HepG2 (cell line): Measurements from ENCODE around the gene DNM3. TPM values are rescaled to one million over a fixed set of nuclear protein-coding genes. Genes with fewer than 3 reads are reported as not detected.

ENCODE experiments used
- BRD4 ChIP-seq: sonication (generic); formaldehyde crosslinking; IDR thresholded peaks from 2 replicates; pipeline ENCODE4 v1.4.0; 2020; ENCODE audit warnings: missing genetic modification reagents
- CBX1 ChIP-seq: IDR thresholded peaks from one replicate; pipeline ENCODE4 v1.6.1; 2016; ENCODE audit warnings: antibody characterized with exemption, low read depth
- CBX2 ChIP-seq, 2 experiments: fragments of 200-600 bp in 1 of 2; sonication (generic); formaldehyde crosslinking in 1 of 2; IDR thresholded peaks; 2 replicates each; pipeline versions ENCODE4 v1.7.0 to v1.8.1; 2018 to 2022; ENCODE audit warnings: low read depth in 2 of 2, low read length in 1 of 2, mild to moderate bottlenecking in 1 of 2, missing genetic modification reagents in 1 of 2
- CCDC6 ChIP-seq: sonication (generic); formaldehyde crosslinking; IDR thresholded peaks from 2 replicates; pipeline ENCODE4 v1.8.1; 2022; ENCODE audit warnings: mild to moderate bottlenecking, missing genetic modification reagents, moderate library complexity
- ETV6 ChIP-seq: sonication (generic); formaldehyde crosslinking; conservative IDR thresholded peaks from 2 replicates; pipeline ENCODE4 v1.4.0; 2020; ENCODE audit warnings: missing genetic modification reagents
- KAT7 ChIP-seq: IDR thresholded peaks from 2 replicates; pipeline ENCODE4 v1.6.1; 2018; ENCODE audit warnings: borderline replicate concordance, missing compliant biosample characterization
- MXD3 ChIP-seq: IDR thresholded peaks from 2 replicates; pipeline ENCODE4 v1.6.1; 2016; ENCODE audit warnings: mild to moderate bottlenecking, missing biosample characterization, missing genetic modification reagents
- NFE2 ChIP-seq: sonication (generic); formaldehyde crosslinking; IDR thresholded peaks from 2 replicates; pipeline ENCODE4 v1.4.0; 2020; ENCODE audit warnings: missing genetic modification reagents
- TBL1XR1 ChIP-seq: fragments of 150-350 bp; IDR thresholded peaks from 2 replicates; pipeline ENCODE4 v1.6.1; 2014; ENCODE audit warnings: borderline replicate concordance, low read length; ENCODE audit not compliant: partially characterized antibody
- TCF12 ChIP-seq, 2 experiments: fragments of 450-650 bp in 1 of 2; sonication (generic) in 1 of 2; formaldehyde crosslinking in 1 of 2; IDR thresholded peaks; 2 replicates each; pipeline versions ENCODE4 v1.6.1 to v1.8.0; 2017 to 2022; ENCODE audit warnings: antibody characterized with exemption in 1 of 2, mild to moderate bottlenecking in 1 of 2, missing genetic modification reagents in 1 of 2, moderate library complexity in 1 of 2
- TERF1 ChIP-seq: sonication (generic); formaldehyde crosslinking; IDR thresholded peaks from 2 replicates; pipeline ENCODE4 v1.8.0; 2022; ENCODE audit warnings: mild to moderate bottlenecking, missing genetic modification reagents, moderate library complexity
- TRAFD1 ChIP-seq: sonication (generic); formaldehyde crosslinking; IDR thresholded peaks from 2 replicates; pipeline ENCODE4 v1.5.1; 2020; ENCODE audit warnings: missing genetic modification reagents, mild to moderate bottlenecking, borderline replicate concordance
- ZBTB20 ChIP-seq: sonication (generic); formaldehyde crosslinking; IDR thresholded peaks from 2 replicates; pipeline ENCODE4 v1.8.1; 2023; ENCODE audit warnings: missing genetic modification reagents, low read depth, mild to moderate bottlenecking, borderline replicate concordance
- ZBTB21 ChIP-seq: sonication (generic); formaldehyde crosslinking; IDR thresholded peaks from 2 replicates; pipeline ENCODE4 v1.4.0; 2020; ENCODE audit warnings: missing genetic modification reagents
- ZBTB3 ChIP-seq: sonication (generic); formaldehyde crosslinking; IDR thresholded peaks from 2 replicates; pipeline ENCODE4 v1.4.0; 2020; ENCODE audit warnings: low read depth, mild to moderate bottlenecking, moderate library complexity, missing genetic modification reagents, borderline replicate concordance
- ZFP36 ChIP-seq: fragments of 150-350 bp; IDR thresholded peaks from 2 replicates; pipeline ENCODE4 v1.6.1; 2018; ENCODE audit warnings: borderline replicate concordance, low read length, low read depth; ENCODE audit not compliant: partially characterized antibody
- ZNF160 ChIP-seq: sonication (generic); formaldehyde crosslinking; IDR thresholded peaks from 2 replicates; pipeline ENCODE4 v1.8.0; 2022; ENCODE audit warnings: mild to moderate bottlenecking, inconsistent platforms, missing genetic modification reagents
- ZNF235 ChIP-seq: sonication (generic); formaldehyde crosslinking; IDR thresholded peaks from 2 replicates; pipeline ENCODE4 v1.8.1; 2023; ENCODE audit warnings: mild to moderate bottlenecking, missing genetic modification reagents, borderline replicate concordance
- ZNF30 ChIP-seq: sonication (generic); formaldehyde crosslinking; IDR thresholded peaks from 2 replicates; pipeline ENCODE4 v1.5.0; 2020; ENCODE audit warnings: mild to moderate bottlenecking, missing genetic modification reagents
- ZNF329 ChIP-seq: sonication (generic); formaldehyde crosslinking; IDR thresholded peaks from 2 replicates; pipeline ENCODE4 v1.9.0; 2021; ENCODE audit warnings: low read depth, mild to moderate bottlenecking, missing genetic modification reagents
- ZNF33A ChIP-seq: sonication (generic); formaldehyde crosslinking; IDR thresholded peaks from 2 replicates; pipeline ENCODE4 v1.5.1; 2020; ENCODE audit warnings: missing genetic modification reagents, mild to moderate bottlenecking, moderate library complexity, borderline replicate concordance
- ZNF563 ChIP-seq: sonication (generic); formaldehyde crosslinking; IDR thresholded peaks from 2 replicates; pipeline ENCODE4 v1.8.0; 2022; ENCODE audit warnings: mild to moderate bottlenecking, moderate library complexity, missing genetic modification reagents
- ZNF607 ChIP-seq: sonication (generic); formaldehyde crosslinking; IDR thresholded peaks from 2 replicates; pipeline ENCODE4 v1.5.1; 2020; ENCODE audit warnings: missing genetic modification reagents, mild to moderate bottlenecking, borderline replicate concordance
- ZNF678 ChIP-seq: sonication (generic); formaldehyde crosslinking; IDR thresholded peaks from 2 replicates; pipeline ENCODE4 v1.4.0; 2020; ENCODE audit warnings: mild to moderate bottlenecking, missing genetic modification reagents
- ZNF7 ChIP-seq: IDR thresholded peaks from 2 replicates; pipeline ENCODE4 v1.6.1; 2016; ENCODE audit warnings: missing biosample characterization, missing genetic modification reagents
- ZNF710 ChIP-seq: sonication (generic); formaldehyde crosslinking; IDR thresholded peaks from 2 replicates; pipeline ENCODE4 v1.5.0; 2020; ENCODE audit warnings: mild to moderate bottlenecking, missing genetic modification reagents, borderline replicate concordance
- ZNF766 ChIP-seq: sonication (generic); formaldehyde crosslinking; IDR thresholded peaks from 2 replicates; pipeline ENCODE4 v1.5.0; 2020; ENCODE audit warnings: missing genetic modification reagents, borderline replicate concordance
- polyA plus RNA-seq, 8 experiments: library from polyadenylated mRNA; depleted of rRNA in 3 of 8; stranded (reverse) in 7 of 8; unstranded in 1 of 8; fragments of >200 nt; fragmentation: Illumina TruSeq in 4 of 8; extraction: Trizol in 4 of 8; gene quantifications; 2 replicates each; pipeline versions ENCODE4 v1.2.1 to v1.2.3, GENCODE V29; 2011 to 2016; ENCODE audit warnings: low read depth in 4 of 8, missing spikeins in 1 of 8, mixed read lengths in 1 of 8; ENCODE audit not compliant: insufficient read depth in 1 of 8
- total RNA-seq, 5 experiments: library from RNA; depleted of rRNA; stranded (reverse); fragments of >200 nt; fragmentation: Illumina TruSeq; extraction: Trizol; gene quantifications; 2 replicates each; pipeline ENCODE4 v1.2.3, GENCODE V29; 2016; ENCODE audit warnings: low read depth in 1 of 5

DNM3 gene
- total and polyA plus RNA-seq, 2 of the 13 experiments (the other 11 are each of a cell fraction or from before 2014, with no cell fraction given): 0.05 TPM; not detected in 1

GRCh38 chr1:172269084-172269483, 427.8 kb downstream of the DNM3 start (continued):
- TF ChIP-seq TERF1 (CRISPR knock-in tag): no peak
- peak; percentile 59; the same call in 1 of the 2 replicates for TF ChIP-seq ZNF710 (CRISPR knock-in tag)
- TF ChIP-seq ZNF678 (CRISPR knock-in tag): no peak
- TF ChIP-seq ZNF160 (CRISPR knock-in tag): no peak
- no peak for TF ChIP-seq TCF12 (IDR thresholded peaks at IDR 0.05)
- no peak for TF ChIP-seq TCF12 (CRISPR knock-in tag; IDR thresholded peaks at IDR 0.05)
- TF ChIP-seq TBL1XR1: no peak
- no peak for TF ChIP-seq ZBTB21 (CRISPR knock-in tag)
- no peak for TF ChIP-seq CCDC6 (CRISPR knock-in tag)
- TF ChIP-seq ZNF235 (CRISPR knock-in tag): no peak
- TF ChIP-seq NFE2 (CRISPR knock-in tag): no peak
- TF ChIP-seq MXD3 (CRISPR knock-in tag): no peak
- TF ChIP-seq ZNF329 (CRISPR knock-in tag): no peak
- no peak for TF ChIP-seq ZNF30 (CRISPR knock-in tag)
- TF ChIP-seq BRD4 (CRISPR knock-in tag): no peak
- TF ChIP-seq ZBTB3 (CRISPR knock-in tag): no peak
- TF ChIP-seq CBX1: no peak
- no peak for TF ChIP-seq KAT7
- TF ChIP-seq ZNF607 (CRISPR knock-in tag): no peak
- no peak for TF ChIP-seq ZNF766 (CRISPR knock-in tag)
- TF ChIP-seq ZFP36: no peak
- peak; percentile 45; the same call in 1 of the 2 replicates for TF ChIP-seq ZNF33A (CRISPR knock-in tag)
- no peak for TF ChIP-seq CBX2 (IDR thresholded peaks at IDR 0.05; ENCODE audit: low read depth, low read length)
- no peak for TF ChIP-seq CBX2 (CRISPR knock-in tag; IDR thresholded peaks at IDR 0.05; ENCODE audit: low read depth)
- no peak for TF ChIP-seq ZNF7 (CRISPR knock-in tag)
- no peak for TF ChIP-seq ZBTB20 (CRISPR knock-in tag)
- no peak for TF ChIP-seq ETV6 (CRISPR knock-in tag)
- TF ChIP-seq ZNF563 (CRISPR knock-in tag): no peak
- no peak for TF ChIP-seq TRAFD1 (CRISPR knock-in tag)
